Cardiac muscle cell (in vitro differentiated cells and primary cell): Measurements from ENCODE around the gene CYP26C1. TPM values are rescaled to one million over a fixed set of nuclear protein-coding genes. Genes with fewer than 3 reads are reported as not detected.
A peak's percentile ranks its signal among the peaks of the same experiment; 100 is the strongest.

Experiments used
- DNase-seq, 2 donors: peaks; one replicate each; pipeline versions ENCODE4 v3.0.0 to v3.0.0-alpha.2; 2010 to 2017; ENCODE audit warnings: low read depth in 1 of 2, low spot score in 1 of 2
- H3K27ac ChIP-seq: fragments of 200-600 bp; sonication (generic); 2 replicates; pipeline ENCODE4 v1.5.1; 2016
- H3K27me3 ChIP-seq: fragments of 200-600 bp; sonication (generic); 2 replicates; pipeline ENCODE4 v1.6.0; 2016; ENCODE audit warnings: control low read depth
- H3K36me3 ChIP-seq: fragments of 200-600 bp; sonication (generic); 2 replicates; pipeline ENCODE4 v1.5.1; 2016; ENCODE audit warnings: control low read depth
- H3K4me1 ChIP-seq: fragments of 200-600 bp; sonication (generic); 2 replicates; pipeline ENCODE4 v1.8.1; 2017; ENCODE audit warnings: low read depth, mild to moderate bottlenecking, mixed run types
- H3K4me3 ChIP-seq: fragments of 200-600 bp; sonication (generic); 2 replicates; pipeline ENCODE4 v1.5.1; 2016; ENCODE audit warnings: mild to moderate bottlenecking
- H3K9me3 ChIP-seq: fragments of 200-600 bp; sonication (generic); 2 replicates; pipeline ENCODE4 v1.5.1; 2017; ENCODE audit warnings: low read depth, mild to moderate bottlenecking, control low read depth
- polyA plus RNA-seq: library from polyadenylated mRNA; unstranded; fragments of >200 nt; fragmentation: Nextera tagmentation; extraction: Ambion mirVana; gene quantifications from 2 replicates; pipeline ENCODE4 v1.2.1, GENCODE V29; 2016
- total RNA-seq: library from RNA; depleted of rRNA; stranded (reverse); fragments of >200 nt; gene quantifications from 2 replicates; pipeline ENCODE4 v1.2.3, GENCODE V29; 2016
- TF ChIP-seq, protein P1 (sequence below): IDR thresholded peaks from 2 replicates; pipeline ENCODE4 v1.5.1; 2012; ENCODE audit warnings: low read depth, mild to moderate bottlenecking, low read length

Gene CYP26C1, protein sequence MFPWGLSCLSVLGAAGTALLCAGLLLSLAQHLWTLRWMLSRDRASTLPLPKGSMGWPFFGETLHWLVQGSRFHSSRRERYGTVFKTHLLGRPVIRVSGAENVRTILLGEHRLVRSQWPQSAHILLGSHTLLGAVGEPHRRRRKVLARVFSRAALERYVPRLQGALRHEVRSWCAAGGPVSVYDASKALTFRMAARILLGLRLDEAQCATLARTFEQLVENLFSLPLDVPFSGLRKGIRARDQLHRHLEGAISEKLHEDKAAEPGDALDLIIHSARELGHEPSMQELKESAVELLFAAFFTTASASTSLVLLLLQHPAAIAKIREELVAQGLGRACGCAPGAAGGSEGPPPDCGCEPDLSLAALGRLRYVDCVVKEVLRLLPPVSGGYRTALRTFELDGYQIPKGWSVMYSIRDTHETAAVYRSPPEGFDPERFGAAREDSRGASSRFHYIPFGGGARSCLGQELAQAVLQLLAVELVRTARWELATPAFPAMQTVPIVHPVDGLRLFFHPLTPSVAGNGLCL
- total RNA-seq (0.06 and 0.21 TPM in 2 replicates), polyA plus RNA-seq (0.06 TPM in 1 of 2 replicates, not detected in the other)

DNA sequence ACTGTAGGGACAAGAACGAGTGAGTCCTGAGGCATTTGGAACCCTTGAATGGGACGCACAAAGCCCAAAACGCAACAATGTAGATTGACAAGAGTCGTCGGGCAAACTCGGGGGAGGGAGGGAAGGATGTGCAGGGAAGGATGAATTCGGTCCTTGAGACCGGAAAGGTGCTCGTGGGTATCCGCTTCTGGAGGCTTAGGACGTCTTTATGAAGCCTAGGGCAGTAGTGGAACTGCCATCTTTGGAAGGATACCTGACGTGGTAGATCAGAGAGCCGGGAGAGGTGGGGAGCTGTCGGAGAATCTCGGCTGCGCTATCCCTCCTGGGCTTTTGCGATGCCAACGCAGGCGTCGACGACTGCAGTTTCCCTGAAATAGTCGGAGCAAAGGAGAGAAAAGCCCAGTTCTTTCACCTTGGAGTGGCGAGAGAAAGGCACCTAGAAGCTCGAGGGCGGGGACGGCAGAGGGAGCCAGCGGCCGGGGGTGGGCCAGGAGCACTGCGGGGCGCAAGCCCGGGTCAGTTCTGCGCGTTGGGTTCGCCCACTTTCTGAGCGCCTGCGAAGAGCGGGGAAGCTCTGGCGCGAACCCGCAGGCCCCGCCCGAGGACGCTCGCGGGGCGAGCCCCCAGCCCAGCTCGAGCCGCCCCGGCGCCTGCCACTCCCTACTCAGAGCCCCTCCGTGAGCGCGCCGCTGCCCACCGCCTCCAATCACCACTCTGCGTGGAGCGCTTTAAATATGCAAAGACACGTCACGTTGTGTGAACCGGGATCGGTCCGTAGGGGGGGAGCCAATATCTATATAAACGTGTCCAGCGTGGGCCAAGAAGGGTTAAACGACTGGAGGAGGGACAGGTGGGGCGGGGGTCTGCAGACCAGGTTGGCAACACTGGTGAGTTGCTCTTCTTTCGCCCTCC, at the start of gene CYP26C1:
TSS of gene CYP26C1 (plus strand) at position 824 of the 912 bp plus-strand sequence. CDS start 466 bp downstream, outside the sequence.
- peaks cover 97% of the 10 kb centered on the region for H3K27me3 ChIP-seq
- H3K36me3 ChIP-seq = no peaks in the 10 kb centered on the region
- H3K9me3 ChIP-seq = no peaks in the 10 kb centered on the region
- no peak within 1 kb of the TSS for H3K27ac ChIP-seq
- peak within 1 kb of the TSS; percentile 3 for H3K4me3 ChIP-seq
- no peaks in the 10 kb centered on the region for H3K4me1 ChIP-seq
- TF ChIP-seq, protein P1, sequence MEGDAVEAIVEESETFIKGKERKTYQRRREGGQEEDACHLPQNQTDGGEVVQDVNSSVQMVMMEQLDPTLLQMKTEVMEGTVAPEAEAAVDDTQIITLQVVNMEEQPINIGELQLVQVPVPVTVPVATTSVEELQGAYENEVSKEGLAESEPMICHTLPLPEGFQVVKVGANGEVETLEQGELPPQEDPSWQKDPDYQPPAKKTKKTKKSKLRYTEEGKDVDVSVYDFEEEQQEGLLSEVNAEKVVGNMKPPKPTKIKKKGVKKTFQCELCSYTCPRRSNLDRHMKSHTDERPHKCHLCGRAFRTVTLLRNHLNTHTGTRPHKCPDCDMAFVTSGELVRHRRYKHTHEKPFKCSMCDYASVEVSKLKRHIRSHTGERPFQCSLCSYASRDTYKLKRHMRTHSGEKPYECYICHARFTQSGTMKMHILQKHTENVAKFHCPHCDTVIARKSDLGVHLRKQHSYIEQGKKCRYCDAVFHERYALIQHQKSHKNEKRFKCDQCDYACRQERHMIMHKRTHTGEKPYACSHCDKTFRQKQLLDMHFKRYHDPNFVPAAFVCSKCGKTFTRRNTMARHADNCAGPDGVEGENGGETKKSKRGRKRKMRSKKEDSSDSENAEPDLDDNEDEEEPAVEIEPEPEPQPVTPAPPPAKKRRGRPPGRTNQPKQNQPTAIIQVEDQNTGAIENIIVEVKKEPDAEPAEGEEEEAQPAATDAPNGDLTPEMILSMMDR = no peak
- no peak for DNase-seq

DNA sequence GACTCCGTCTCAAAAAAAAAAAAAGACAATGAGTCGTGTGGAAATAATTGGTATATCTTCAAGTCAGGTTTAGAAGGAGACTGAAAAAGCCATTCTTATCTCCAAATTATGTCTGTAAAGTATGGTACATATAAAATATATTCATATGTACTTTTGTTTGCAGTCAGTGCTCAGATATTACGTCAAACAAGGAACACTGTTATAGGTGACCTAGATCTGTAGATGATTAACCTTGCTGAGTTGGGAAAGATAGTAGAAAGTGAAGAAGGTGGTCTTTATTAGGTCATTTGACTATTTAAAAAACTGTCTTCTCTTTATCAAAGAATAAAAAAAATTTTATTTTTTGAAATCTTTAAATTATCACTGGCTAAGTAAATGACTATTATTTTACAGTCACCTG, 44.9 kb upstream of the CYP26C1 start:
- H3K27me3 ChIP-seq = no peaks in the 10 kb centered on the region
- TF ChIP-seq, protein P1 = no peak
- no peaks in the 10 kb centered on the region for H3K36me3 ChIP-seq
- DNase-seq = no peak
- H3K4me1 ChIP-seq = no peaks in the 10 kb centered on the region
- no peak overlapping the region for H3K27ac ChIP-seq
- no peaks in the 10 kb centered on the region for H3K9me3 ChIP-seq
- H3K4me3 ChIP-seq = no peak overlapping the region

DNA sequence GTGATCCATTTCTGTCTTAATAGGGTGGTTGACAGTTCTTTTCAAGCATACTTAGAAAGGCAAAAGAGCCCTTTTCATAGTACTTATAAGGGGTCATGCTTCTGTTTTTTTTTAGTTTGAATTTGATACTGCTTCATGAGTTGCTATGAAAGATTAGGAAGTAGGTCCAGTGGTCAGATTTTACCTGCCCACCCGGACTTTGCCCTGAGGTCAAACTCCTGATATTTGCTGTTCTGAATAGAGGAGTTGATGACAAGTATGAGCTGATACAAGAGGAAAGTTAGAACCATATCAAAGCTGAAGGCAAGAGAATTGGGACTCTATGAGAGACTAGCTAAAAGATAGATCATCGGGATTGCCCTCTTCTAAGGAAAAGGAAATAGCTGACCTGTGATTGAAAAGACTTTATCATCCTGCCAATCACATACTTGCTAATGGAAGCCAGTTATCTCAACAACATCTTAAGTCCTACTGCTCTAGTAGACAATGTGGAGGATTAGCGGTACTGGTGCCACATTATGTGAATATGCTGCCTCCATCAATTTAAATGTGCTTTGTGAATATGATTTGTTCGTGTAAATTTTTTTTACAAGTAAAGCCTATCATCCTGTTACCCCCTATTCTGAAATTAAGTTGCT, 37.5 kb upstream of the CYP26C1 start:
- no peak overlapping the region for H3K27ac ChIP-seq
- no peaks in the 10 kb centered on the region for H3K27me3 ChIP-seq
- no peaks in the 10 kb centered on the region for H3K9me3 ChIP-seq
- TF ChIP-seq, protein P1 = no peak
- no peaks in the 10 kb centered on the region for H3K36me3 ChIP-seq
- peaks cover 10% of the 10 kb centered on the region for H3K4me1 ChIP-seq
- no peak for DNase-seq
- no peak overlapping the region for H3K4me3 ChIP-seq

DNA sequence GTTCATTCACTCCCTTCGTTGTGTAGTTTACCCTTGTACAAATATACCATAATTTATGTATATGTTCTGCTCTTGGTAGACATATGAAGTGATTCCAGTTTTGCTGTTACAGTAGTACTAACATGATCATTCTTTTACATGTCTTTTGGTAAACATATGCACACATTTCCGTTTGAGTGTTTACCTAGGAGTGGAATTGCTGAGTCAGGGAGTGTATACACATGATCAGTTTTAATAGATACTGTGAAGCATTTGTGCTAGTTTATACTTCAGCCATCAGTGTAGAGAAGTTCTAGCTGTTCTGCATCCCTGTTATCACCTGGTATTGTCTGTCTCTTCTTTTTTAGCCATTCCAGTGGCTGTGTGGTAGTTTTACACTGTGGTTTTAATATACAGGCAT, 34.5 kb upstream of the CYP26C1 start:
- peaks cover 17% of the 10 kb centered on the region for H3K4me1 ChIP-seq
- H3K4me3 ChIP-seq = no peak overlapping the region
- no peaks in the 10 kb centered on the region for H3K36me3 ChIP-seq
- H3K27ac ChIP-seq = no peak overlapping the region
- TF ChIP-seq, protein P1 = no peak
- H3K9me3 ChIP-seq = no peaks in the 10 kb centered on the region
- H3K27me3 ChIP-seq = no peaks in the 10 kb centered on the region
- no peak for DNase-seq

DNA sequence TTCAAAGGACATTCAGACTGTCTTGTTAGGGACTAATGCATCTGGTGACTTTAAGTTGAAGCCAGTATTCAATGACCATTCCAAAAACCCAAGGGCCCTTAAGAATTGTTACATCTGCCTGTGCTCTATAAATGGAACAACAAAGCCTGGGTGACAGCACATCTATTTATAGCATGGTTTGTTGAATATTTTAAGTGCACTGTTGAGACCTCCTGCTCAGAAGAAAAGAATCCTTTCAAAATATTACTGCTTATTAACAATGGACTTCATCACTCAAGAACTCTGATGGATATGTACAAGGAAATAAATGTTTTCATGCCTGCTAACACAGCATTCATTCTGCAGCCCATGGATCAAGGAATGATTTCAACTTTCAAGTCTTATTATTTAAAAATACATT, 33.1 kb upstream of the CYP26C1 start:
- no peaks in the 10 kb centered on the region for H3K27me3 ChIP-seq
- TF ChIP-seq, protein P1 = no peak
- H3K36me3 ChIP-seq = no peaks in the 10 kb centered on the region
- H3K4me1 ChIP-seq = peaks cover 25% of the 10 kb centered on the region
- no peak overlapping the region for H3K4me3 ChIP-seq
- no peaks in the 10 kb centered on the region for H3K9me3 ChIP-seq
- DNase-seq = no peak
- no peak overlapping the region for H3K27ac ChIP-seq
